HFF-Myc (cell line): ENCODE measurements around the gene ARL2BP.
A peak's percentile ranks its signal among the peaks of the same experiment; 100 is the strongest.

Experiments used
- DNase-seq: peaks from one replicate; pipeline ENCODE4 v3.0.0-alpha.2; 2011; ENCODE audit warnings: low read depth; ENCODE audit errors: extremely low read depth
- H3K4me3 ChIP-seq: replicated peaks from 2 replicates; pipeline ENCODE4 v1.5.1; 2011; ENCODE audit warnings: low read depth, mild to moderate bottlenecking, control low read depth, low read length
- TF ChIP-seq, protein P1 (sequence below): IDR thresholded peaks from 2 replicates; pipeline ENCODE4 v1.5.1; 2012; ENCODE audit warnings: mild to moderate bottlenecking, low read depth, low read length, control low read depth; ENCODE audit errors: missing control alignments

ARL2BP gene

DNA sequence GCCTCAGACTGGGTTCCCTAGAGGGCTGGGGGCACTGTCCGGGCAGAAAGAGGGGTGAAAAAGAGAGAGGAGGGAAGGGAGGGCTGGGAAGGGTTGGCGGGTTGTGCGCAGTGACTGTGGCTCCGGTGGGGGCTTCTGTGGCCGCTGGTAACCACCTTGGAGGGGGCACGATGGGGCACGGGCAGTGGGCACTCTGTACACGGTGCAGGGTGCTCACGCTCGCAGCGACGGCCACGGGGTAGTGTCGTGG, 38.8 kb downstream of the ARL2BP start:
- no peak overlapping the region; the same call in 1 of the 2 replicates for H3K4me3 ChIP-seq
- TF ChIP-seq, protein P1, sequence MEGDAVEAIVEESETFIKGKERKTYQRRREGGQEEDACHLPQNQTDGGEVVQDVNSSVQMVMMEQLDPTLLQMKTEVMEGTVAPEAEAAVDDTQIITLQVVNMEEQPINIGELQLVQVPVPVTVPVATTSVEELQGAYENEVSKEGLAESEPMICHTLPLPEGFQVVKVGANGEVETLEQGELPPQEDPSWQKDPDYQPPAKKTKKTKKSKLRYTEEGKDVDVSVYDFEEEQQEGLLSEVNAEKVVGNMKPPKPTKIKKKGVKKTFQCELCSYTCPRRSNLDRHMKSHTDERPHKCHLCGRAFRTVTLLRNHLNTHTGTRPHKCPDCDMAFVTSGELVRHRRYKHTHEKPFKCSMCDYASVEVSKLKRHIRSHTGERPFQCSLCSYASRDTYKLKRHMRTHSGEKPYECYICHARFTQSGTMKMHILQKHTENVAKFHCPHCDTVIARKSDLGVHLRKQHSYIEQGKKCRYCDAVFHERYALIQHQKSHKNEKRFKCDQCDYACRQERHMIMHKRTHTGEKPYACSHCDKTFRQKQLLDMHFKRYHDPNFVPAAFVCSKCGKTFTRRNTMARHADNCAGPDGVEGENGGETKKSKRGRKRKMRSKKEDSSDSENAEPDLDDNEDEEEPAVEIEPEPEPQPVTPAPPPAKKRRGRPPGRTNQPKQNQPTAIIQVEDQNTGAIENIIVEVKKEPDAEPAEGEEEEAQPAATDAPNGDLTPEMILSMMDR, result no peak
- DNase-seq, result no peak

DNA sequence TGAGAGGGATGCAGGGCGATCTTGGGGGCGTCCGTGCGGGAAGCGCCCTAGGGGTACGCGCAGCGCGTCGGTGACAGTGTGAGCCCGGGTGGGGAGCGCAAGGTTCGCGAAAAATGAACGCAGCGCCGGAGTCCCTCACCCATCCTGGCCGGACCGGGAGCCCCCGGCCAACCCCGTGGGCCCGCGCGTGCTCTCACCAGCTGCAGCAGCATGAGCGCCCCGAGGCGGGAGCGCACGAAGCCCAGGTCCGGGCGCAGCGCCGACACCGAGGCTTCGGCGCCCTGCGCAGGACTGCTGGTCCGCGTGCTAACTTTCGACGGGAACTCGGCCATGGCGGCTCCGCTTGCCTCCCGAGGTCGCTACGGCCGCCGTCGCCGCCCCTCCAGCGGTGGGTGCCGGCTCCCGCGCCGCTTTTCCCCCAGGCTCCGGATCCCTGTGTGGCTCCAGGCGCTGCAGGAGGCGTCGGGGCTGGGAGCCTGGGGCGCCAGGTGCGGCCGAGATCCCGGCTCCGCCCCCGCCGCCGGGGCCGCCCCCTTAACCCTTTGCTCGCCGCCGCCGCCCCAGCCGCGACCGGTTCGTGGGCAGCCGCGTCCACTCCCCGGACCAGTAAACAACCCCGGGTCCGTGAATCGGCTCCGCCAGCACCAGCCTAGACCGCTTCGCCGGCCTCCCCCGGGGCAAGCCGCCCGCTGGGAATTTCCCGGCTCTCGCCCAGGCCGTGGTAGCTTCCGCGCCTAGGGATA, 39.3 kb downstream of the ARL2BP start, which contains the start of gene PLLP:
PLLP (minus strand) TSS at position 464 of the 743 bp plus-strand sequence; CDS start at position 332, 132 bp downstream.
- peak within 1 kb of the TSS; percentile 38 for H3K4me3 ChIP-seq
- TF ChIP-seq, protein P1, result no peak
- DNase-seq, result no peak

- H3K4me3 ChIP-seq, result peak overlapping the region; percentile 38
- no peak for DNase-seq
- TF ChIP-seq, protein P1, result no peak
Measured at GRCh38 chr16:57284952-57285363, 39.9 kb downstream of the ARL2BP start.

DNA sequence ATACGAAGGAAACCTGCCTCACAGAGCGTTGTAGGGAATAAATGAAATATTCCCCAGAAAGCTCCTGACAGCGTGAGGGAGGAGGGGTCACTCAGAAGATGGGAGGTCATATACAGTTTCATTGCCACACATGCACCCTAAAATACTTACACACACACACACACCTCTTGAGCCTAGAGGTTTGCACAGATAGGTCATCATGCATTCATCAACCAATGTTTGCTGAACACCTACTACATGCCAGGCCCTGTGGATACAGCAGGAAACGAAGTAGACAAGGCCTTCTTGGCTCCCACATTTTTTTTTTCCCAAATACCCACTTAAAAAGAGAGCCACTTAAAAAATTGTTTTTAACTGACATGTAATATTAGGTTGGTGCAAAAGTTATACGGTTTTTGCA, 40.3 kb downstream of the ARL2BP start:
- no peak overlapping the region for H3K4me3 ChIP-seq
- no peak for DNase-seq
- TF ChIP-seq, protein P1, result no peak

DNA sequence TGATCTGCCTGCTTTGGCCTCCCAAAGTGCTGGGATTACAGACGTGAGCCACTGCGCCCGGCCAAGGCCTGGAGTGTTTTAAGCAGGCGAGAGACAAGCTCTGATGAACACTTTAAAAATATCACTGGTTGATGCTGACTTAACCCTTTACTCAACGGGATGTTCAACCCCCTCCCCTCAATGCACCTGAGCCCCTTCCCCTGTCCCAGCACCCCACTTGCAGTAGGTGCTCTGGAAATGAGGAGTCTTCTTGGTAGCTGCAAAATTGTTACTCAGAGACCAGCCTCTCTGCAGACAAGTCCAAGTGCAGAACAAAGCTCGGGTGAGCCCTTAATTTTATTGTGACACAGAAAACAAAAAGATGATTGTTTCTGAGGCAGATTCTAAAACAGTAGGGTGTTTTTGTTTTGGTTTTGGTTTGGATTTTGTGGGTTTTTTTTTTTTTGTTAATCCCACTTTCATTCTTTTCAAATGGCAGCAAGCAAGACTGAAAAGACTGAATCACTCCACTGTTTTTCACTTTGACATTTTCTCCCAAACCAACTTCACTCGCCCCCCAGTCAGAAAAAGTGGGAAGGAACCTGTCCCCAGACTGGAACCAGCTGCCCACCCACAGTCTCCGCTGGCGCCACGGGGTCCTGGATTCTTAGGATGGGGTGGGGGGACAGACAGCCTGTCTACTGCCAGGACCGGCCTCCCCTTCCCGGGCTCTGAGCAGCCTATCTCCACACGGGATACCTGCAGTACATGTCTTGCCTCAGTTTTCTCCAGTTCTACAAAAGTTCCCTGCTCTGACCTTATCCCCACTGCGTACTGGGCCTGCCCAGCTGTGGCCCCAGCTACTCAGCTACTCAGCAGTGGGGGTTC, 44.6 kb downstream of the ARL2BP start:
- TF ChIP-seq, protein P1, result no peak
- DNase-seq, result no peak
- H3K4me3 ChIP-seq, result no peak overlapping the region

DNA sequence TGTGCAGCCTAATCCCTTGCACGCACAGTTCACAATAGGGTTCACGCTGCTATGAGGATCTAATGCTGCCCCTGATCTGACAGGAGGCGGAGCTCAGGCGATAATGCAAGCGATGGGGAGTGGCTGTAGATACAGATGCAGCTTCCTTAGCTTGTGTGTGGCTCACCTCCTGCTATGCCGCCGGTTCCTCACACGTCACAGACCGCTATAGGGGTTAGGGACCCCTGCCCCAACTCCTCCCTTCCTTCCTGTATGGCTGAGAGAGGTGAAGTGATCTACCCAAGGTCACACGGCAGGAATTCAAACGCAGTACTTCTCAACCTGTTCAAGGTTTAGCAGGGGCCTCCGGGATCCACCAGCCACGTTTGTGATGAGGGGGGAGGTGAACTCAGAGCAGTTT, 52.8 kb downstream of the ARL2BP start:
- H3K4me3 ChIP-seq, result no peak overlapping the region
- no peak for DNase-seq
- TF ChIP-seq, protein P1, result no peak
